Naive thymus-derived CD8-positive, alpha-beta T cell (primary cell): ENCODE measurements around the gene OR6V1. TPM values are rescaled to one million over a fixed set of nuclear protein-coding genes. Genes with fewer than 3 reads are reported as not detected.

Source experiments
- ATAC-seq, 2 donors: fragments of 150-1000 bp; cut with Tn5 transposase in 1 of 2; sonication (Bioruptor Pico), chemical (Tn5 transposase) in 1 of 2; 1 replicate in 1 of 2; 2 replicates in 1 of 2; pipeline ENCODE4 v1.10.0; 2021; ENCODE audit warnings: mild to moderate bottlenecking in 2 of 2, moderate library complexity in 2 of 2
- POLR2A ChIA-PET: fragments of 350-600 bp; sonication (Branson Sonifier 250); formaldehyde crosslinking; loops from one replicate; lab custom pipeline; 2021; ENCODE audit warnings: antibody characterized with exemption; lab: Charles Lee
- DNase-seq, 10 donors: peaks; one replicate each; pipeline versions ENCODE4 v3.0.0 to v3.0.0-alpha.2; 2020 to 2022
- H3K27ac Mint-ChIP-seq, 10 donors: one replicate each; pipeline ENCODE4 v1.8.0; 2020 to 2022; ENCODE audit warnings: mild to moderate bottlenecking in 10 of 10, mixed read lengths in 10 of 10, moderate library complexity in 4 of 10, inconsistent platforms in 1 of 10
- H3K27me3 Mint-ChIP-seq, 5 donors: one replicate each; pipeline ENCODE4 v1.8.0; 2021 to 2022; ENCODE audit warnings: mixed read lengths in 5 of 5
- H3K36me3 Mint-ChIP-seq, 3 donors: one replicate each; pipeline ENCODE4 v1.8.0; 2020 to 2022; ENCODE audit warnings: mixed read lengths in 3 of 3, mild to moderate bottlenecking in 2 of 3, inconsistent platforms in 1 of 3
- H3K4me1 Mint-ChIP-seq, 4 donors: one replicate each; pipeline ENCODE4 v1.8.0; 2021 to 2022; ENCODE audit warnings: mixed read lengths in 4 of 4
- H3K4me3 Mint-ChIP-seq, 10 donors: one replicate each; pipeline ENCODE4 v1.8.0; 2020 to 2022; ENCODE audit warnings: mild to moderate bottlenecking in 10 of 10, mixed read lengths in 10 of 10, moderate library complexity in 6 of 10, inconsistent platforms in 1 of 10
- H3K9me3 Mint-ChIP-seq, 9 donors: one replicate each; pipeline ENCODE4 v1.8.0; 2020 to 2022; ENCODE audit warnings: mixed read lengths in 9 of 9, mild to moderate bottlenecking in 3 of 9, inconsistent platforms in 1 of 9, moderate library complexity in 1 of 9
- polyA plus RNA-seq, 3 donors: library from polyadenylated mRNA; unstranded; fragments of 300-500 nt; fragmentation: Illumina TruSeq; gene quantifications; one replicate each; pipeline ENCODE4 v1.2.3, GENCODE V29; 2021
- total RNA-seq, 8 experiments: library from RNA in 2 of 8; stranded (reverse) in 2 of 8; gene quantifications; one replicate each; pipeline ENCODE4 v1.2.3 and lab custom pipeline; 2021 to 2026

The OR6V1 gene, protein sequence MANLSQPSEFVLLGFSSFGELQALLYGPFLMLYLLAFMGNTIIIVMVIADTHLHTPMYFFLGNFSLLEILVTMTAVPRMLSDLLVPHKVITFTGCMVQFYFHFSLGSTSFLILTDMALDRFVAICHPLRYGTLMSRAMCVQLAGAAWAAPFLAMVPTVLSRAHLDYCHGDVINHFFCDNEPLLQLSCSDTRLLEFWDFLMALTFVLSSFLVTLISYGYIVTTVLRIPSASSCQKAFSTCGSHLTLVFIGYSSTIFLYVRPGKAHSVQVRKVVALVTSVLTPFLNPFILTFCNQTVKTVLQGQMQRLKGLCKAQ
- total RNA-seq = not detected
- not detected for polyA plus RNA-seq
- 0 reads per million in 6 experiments for total RNA-seq (lab: John Stamatoyannopoulos, UW)

DNA sequence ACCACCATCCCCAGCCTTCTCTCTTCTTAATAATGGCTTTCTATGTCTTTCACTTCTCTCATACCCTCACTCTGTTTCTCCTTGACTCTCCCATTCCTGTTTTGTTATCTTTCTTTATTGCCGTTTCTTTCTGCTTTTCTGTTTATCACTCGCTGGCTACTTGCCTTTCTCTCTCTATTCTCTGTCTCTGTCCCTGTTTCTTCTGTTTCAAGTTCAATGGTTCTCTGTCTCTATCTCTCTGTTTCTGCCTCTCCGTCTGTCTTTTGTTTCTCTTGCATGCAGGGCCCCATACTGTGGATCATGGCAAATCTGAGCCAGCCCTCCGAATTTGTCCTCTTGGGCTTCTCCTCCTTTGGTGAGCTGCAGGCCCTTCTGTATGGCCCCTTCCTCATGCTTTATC, at the start of gene OR6V1:
OR6V1 (plus strand) TSS at position 301 of the 400 bp plus-strand sequence; CDS start at position 301, 0 bp downstream.
- H3K4me3 Mint-ChIP-seq = no peak within 1 kb of the TSS
- H3K9me3 Mint-ChIP-seq = no peaks in the 10 kb centered on the region
- DNase-seq (no peak), ATAC-seq (no peak)
- H3K36me3 Mint-ChIP-seq = no peaks in the 10 kb centered on the region
- peak within 1 kb of the TSS in 1 of 10 donors; percentile 21 for H3K27ac Mint-ChIP-seq
- H3K4me1 Mint-ChIP-seq = peaks cover 0 to 18% (median 0%) of the 10 kb centered on the region in 4 donors
- POLR2A ChIA-PET = no interaction called here
- H3K27me3 Mint-ChIP-seq = peaks cover 0 to 16% (median 3%) of the 10 kb centered on the region in 5 donors

DNA sequence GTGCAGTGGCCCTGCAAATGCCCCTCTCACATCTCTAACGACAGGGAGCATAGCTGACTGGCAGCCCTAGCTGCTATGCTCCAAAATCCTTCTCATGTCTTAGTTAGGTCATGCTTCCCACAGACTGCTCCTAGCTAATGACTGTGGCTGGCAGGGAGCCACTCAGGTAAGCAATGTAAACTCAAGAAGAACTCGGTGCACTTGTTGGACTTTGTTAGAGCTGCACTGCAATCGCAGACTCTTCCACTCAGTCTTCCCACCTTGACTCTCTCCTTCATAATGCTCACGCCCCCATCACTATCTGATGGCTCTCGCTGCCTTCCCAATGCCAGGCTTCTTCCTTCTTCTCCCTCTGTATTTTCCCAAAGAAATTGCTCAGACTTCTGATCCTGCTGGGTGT, 49.2 kb upstream of the OR6V1 start:
- POLR2A ChIA-PET = interaction anchor here (1.4 to 3.7 kb wide), 2 partner anchors 148 to 194 kb away, joined by 4 to 12 read pairs; partner anchors contain the start of gene EPHB6
- H3K4me1 Mint-ChIP-seq = peaks cover 4 to 13% (median 8%) of the 10 kb centered on the region in 4 donors
- H3K4me3 Mint-ChIP-seq = peak overlapping the region; percentile 70 to 89 (median 84)
- DNase-seq (no peak), ATAC-seq (no peak)
- H3K36me3 Mint-ChIP-seq = peaks cover 0 to 5% (median 0%) of the 10 kb centered on the region in 3 donors
- peak overlapping the region in 5 of 10 donors; percentile 4 to 85 (median 33) for H3K27ac Mint-ChIP-seq
- H3K27me3 Mint-ChIP-seq = peaks cover 0 to 3% (median 2%) of the 10 kb centered on the region in 5 donors
- H3K9me3 Mint-ChIP-seq = no peaks in the 10 kb centered on the region

DNA sequence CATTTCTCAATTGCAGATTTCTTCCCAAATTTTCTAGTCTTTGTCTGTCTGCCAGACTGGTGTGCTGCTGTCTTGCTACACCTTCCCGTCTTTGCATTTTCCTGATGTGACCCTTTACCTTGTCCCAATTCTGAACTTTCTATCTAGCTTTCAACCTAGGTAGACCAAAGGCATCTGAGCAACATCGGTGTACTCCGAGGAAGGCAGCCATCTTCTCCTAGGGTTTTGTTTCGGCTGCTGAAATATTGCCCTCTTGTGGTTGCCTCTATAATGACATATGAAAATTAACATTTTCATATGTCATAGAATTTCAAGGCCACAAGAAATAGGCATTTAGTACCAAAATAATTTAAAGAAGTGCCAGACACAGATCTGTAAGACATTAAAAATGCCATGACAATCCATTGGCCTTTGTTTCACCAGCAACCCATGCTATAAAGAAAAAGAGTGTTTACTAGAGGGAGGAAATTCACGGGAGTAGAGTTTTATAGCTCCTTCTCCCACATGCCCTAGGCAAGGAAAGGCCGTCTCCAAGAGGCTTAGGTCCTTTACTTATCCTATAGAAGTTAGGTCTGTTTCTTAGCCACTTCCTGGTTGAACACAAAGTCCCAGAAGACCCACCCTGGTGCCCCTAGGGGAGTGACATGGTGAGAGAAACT, 48.6 kb upstream of the OR6V1 start:
- Mint-ChIP-seq H3K4me1 (peaks cover 4 to 13% (median 10%) of the 10 kb centered on the region in 4 donors), H3K36me3 (peaks cover 0 to 5% (median 0%) of the 10 kb centered on the region in 3 donors), H3K4me3 (peak overlapping the region; percentile 70 to 89 (median 84)), H3K27me3 (peaks cover 0 to 3% (median 3%) of the 10 kb centered on the region in 5 donors), H3K9me3 (no peaks in the 10 kb centered on the region), H3K27ac (peak overlapping the region in 7 of 10 donors; percentile 2 to 85 (median 33))
- ATAC-seq (peak; percentile 75 to 86), DNase-seq (peak in 8 of 10 donors; percentile 8 to 74 (median 57))
- POLR2A ChIA-PET = interaction anchor here (1.4 to 3.7 kb wide), 2 partner anchors 148 to 195 kb away, joined by 4 to 12 read pairs; partner anchors contain the start of gene EPHB6

DNA sequence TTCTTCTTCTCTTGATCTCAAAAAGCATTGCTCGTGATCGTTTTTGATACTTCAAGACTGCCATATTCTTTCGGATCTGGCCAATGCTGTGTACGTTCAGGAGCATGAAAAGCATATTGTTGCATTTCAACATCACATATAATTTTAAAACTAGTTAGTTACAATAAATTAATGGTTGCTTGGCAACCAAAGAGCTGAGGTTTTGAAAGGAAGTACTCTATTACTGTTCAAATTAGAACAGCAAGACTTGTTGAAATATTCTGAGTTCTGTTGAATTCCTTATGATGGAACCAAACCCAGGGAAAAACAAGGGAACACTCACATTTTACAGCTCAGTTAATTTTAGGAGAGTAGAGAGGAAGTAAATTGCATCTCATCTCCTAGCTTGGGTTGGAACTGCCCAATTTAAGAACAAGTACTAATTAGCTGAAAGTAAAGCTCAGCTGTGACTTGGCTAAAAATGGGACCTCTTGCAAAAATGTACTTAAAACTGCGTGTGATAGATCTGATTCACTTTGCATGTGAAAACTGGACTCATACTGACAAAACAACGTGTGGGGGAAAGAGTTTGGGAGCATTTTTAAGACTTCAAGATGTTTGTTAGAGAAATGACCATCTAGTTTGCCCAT, 46.4 kb upstream of the OR6V1 start:
- no peak overlapping the region for H3K27ac Mint-ChIP-seq
- no peaks in the 10 kb centered on the region for H3K9me3 Mint-ChIP-seq
- POLR2A ChIA-PET = no interaction called here
- no peak overlapping the region for H3K4me3 Mint-ChIP-seq
- no peak for DNase-seq
- H3K27me3 Mint-ChIP-seq = peaks cover 0 to 3% (median 3%) of the 10 kb centered on the region in 5 donors
- peaks cover 4 to 20% (median 10%) of the 10 kb centered on the region in 4 donors for H3K4me1 Mint-ChIP-seq
- peaks cover 0 to 5% (median 0%) of the 10 kb centered on the region in 3 donors for H3K36me3 Mint-ChIP-seq
- ATAC-seq = no peak

DNA sequence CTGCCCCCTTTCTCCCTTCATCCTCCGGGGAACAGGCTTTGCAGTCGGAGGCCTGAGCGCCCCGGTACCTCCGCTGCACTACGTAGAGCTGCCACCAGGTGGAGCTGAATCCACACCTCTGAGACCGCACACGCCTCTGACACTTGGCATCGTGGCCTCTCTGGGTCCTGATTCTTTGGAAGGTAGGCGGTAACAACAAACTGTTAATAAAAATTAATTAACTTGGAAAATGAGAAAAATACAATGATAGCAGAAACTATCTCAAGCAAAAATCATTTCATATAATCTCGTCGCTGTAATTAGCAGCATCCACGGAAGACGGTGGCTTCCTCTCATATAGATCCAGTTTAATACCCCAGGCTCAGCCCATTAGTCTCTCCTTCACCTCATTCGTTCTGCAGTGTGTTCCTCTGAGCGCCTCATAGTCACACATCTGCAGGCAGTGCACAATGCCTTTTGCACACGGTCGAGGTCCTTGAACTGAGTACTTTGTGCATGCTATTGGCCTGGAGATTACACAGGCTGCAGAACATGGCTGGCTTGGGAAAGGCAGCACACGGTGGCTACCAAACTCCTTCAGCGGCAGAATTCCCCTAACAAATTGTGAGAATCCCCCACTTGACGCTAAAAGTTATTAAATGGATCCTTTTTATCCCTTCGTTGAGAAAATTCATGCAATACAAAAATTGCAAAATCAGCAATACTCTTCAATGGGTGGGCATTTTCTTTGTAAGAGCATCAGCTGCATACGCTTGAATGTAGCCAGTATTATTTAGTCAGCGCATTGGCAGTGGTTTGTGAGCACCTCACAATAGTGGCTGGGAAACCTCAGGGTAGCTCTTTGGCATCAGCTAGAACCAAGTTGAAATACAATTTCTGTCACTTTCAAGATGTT, 43.9 kb upstream of the OR6V1 start:
- POLR2A ChIA-PET = no interaction called here
- no peak overlapping the region for H3K4me3 Mint-ChIP-seq

DNA sequence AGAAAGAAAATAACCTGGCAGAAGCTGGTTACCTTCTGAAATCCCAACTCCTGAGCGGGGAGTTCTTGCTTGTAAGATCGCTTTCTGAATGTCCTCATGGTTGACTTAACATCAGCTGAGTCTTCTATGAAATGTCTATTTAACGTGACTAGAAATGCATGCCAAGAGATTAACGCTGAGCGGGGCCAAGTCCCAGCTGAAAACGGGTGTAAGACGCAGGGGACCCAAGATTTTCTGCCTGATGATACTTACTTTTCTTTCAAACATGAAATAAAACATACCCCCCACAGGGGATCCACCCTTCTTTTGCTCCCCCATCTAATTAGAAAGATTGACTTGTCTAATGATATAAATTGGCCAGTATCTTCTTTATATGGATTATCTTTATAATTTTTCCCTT, 40.1 kb upstream of the OR6V1 start:
- Mint-ChIP-seq H3K36me3 (no peaks in the 10 kb centered on the region), H3K4me3 (no peak overlapping the region), H3K27me3 (peaks cover 4 to 23% (median 10%) of the 10 kb centered on the region in 5 donors), H3K4me1 (peaks cover 0 to 54% (median under 1%) of the 10 kb centered on the region in 4 donors), H3K9me3 (no peaks in the 10 kb centered on the region), H3K27ac (no peak overlapping the region)
- ATAC-seq (no peak), DNase-seq (no peak)
- POLR2A ChIA-PET = interaction anchor here (0.6 kb wide), 1 partner anchor 279 kb away, joined by 3 read pairs; no protein-coding TSS in a partner anchor

More for the DNA sequence above, 43.9 kb upstream of the OR6V1 start:
- no peaks in the 10 kb centered on the region for H3K36me3 Mint-ChIP-seq
- peaks cover 0 to 8% (median 3%) of the 10 kb centered on the region in 5 donors for H3K27me3 Mint-ChIP-seq
- peak; percentile 91 to 94 for ATAC-seq
- H3K9me3 Mint-ChIP-seq = no peaks in the 10 kb centered on the region
- no peak overlapping the region for H3K27ac Mint-ChIP-seq
- DNase-seq = peak; percentile 63 to 88 (median 76)
- peaks cover 2 to 26% (median 5%) of the 10 kb centered on the region in 4 donors for H3K4me1 Mint-ChIP-seq

DNA sequence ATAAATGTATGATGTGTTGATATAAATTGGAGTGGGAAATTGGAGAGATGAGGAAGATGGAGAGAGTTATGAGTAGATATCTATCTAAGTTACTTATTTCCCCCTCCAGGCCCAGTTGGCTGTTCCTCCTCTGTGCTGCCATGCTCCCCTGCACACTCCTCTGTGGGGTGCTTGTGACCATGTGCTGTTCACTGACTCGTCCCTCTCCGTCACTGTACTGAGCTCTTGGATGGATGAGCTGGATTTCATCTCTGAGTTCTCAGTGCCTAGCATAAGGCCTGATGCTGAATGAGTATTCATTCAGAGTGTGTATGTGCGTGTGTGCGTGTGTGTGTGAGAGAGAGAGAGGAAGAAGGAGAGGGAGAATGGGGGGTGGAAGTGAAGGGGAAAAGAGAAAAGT, 39.7 kb upstream of the OR6V1 start:
- H3K27ac Mint-ChIP-seq = peak overlapping the region in 1 of 10 donors; percentile 16

DNA sequence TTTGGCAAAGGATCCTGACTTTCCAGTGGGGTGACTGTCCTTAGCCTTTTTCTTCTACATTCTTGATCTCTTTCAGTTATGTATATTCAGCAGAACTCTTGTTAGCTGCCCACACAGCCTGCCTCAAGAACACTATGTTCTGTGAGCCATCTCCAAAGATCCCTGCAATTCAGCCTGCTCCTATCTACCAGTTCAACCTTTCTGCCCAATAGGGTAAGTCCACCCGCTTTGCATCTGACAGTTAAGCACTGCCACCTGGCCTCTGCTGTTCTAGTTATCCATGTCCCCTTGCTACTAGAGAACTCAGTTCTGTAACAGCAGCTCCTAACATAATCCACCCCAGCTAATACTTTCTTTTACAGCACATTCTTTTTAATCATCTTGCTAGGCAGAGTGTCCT, 38.7 kb upstream of the OR6V1 start:
- POLR2A ChIA-PET = interaction anchor here (0.6 kb wide), 1 partner anchor 200 kb away, joined by 3 read pairs; no protein-coding TSS in a partner anchor

More for the DNA sequence above, 39.7 kb upstream of the OR6V1 start:
- H3K27me3 Mint-ChIP-seq = peaks cover 4 to 26% (median 10%) of the 10 kb centered on the region in 5 donors
- no peak for DNase-seq
- ATAC-seq = no peak
- no peaks in the 10 kb centered on the region for H3K9me3 Mint-ChIP-seq
- H3K4me3 Mint-ChIP-seq = no peak overlapping the region
- H3K36me3 Mint-ChIP-seq = no peaks in the 10 kb centered on the region
- H3K4me1 Mint-ChIP-seq = peaks cover 0 to 58% (median under 1%) of the 10 kb centered on the region in 4 donors
- POLR2A ChIA-PET = interaction anchor here (0.6 kb wide), 1 partner anchor 278 kb away, joined by 3 read pairs; no protein-coding TSS in a partner anchor

DNA sequence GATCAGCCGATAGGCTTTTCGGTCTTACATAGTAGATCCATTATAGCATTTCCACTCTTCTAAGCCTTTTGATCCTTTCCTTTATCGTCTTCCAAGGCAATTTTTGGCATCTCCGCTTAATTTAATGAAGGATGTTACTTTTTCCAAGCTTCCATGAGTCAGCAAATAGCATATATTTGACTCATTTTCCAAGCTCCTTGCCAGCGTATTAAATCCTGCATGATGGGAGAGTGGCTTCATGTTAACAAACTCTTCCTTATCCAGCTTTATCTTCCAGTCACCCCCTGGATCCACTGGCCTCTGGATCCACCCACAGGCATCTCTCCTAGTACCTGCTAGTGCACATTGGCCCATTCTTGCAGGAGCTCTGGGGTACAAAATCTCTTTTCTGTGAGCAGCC, 38.2 kb upstream of the OR6V1 start:
- Mint-ChIP-seq H3K4me3 (no peak overlapping the region), H3K27ac (peak overlapping the region in 1 of 10 donors; percentile 2), H3K9me3 (peaks cover 0 to 2% (median 0%) of the 10 kb centered on the region in 9 donors), H3K4me1 (peaks cover 0 to 53% (median 0%) of the 10 kb centered on the region in 4 donors), H3K36me3 (peaks cover 0 to 2% (median 0%) of the 10 kb centered on the region in 3 donors), H3K27me3 (peaks cover 2 to 23% (median 8%) of the 10 kb centered on the region in 5 donors)
- ATAC-seq = no peak
- DNase-seq = no peak
- POLR2A ChIA-PET = interaction anchor here (0.6 kb wide), 1 partner anchor 200 kb away, joined by 3 read pairs; no protein-coding TSS in a partner anchor

More for the DNA sequence above, 38.7 kb upstream of the OR6V1 start:
- Mint-ChIP-seq H3K9me3 (no peaks in the 10 kb centered on the region), H3K36me3 (no peaks in the 10 kb centered on the region), H3K4me3 (peak overlapping the region in 1 of 10 donors; percentile 40), H3K27ac (peak overlapping the region in 1 of 10 donors; percentile 2), H3K27me3 (peaks cover 2 to 23% (median 8%) of the 10 kb centered on the region in 5 donors), H3K4me1 (peaks cover 0 to 57% (median 0%) of the 10 kb centered on the region in 4 donors)
- ATAC-seq (no peak), DNase-seq (no peak)

DNA sequence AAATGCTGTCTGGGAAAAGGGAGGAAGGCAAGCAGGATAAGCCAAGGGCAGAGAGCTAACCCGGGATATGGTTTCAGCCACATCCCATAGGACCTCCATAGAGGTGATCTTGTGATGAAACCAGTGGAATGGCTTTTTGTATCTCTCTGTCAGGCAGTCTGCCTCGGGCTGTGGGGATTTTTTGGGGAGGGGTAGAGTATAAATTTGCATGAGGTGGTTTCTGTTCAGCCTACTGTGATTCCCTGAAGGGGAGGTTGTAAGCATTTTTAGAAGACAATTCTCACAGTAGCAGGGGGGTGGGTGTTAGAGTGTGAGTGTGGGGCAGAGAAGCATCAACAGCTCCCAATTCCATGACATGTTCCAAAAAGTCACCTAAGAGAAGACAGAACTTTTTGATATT, 37.1 kb upstream of the OR6V1 start:
- H3K4me3 Mint-ChIP-seq = peak overlapping the region in 2 of 10 donors; percentile 4 to 36
- H3K27ac Mint-ChIP-seq = peak overlapping the region in 1 of 10 donors; percentile 14
- H3K9me3 Mint-ChIP-seq = peaks cover 0 to 10% (median 0%) of the 10 kb centered on the region in 9 donors
- ATAC-seq (no peak), DNase-seq (peak in 1 of 10 donors; percentile 2)
- POLR2A ChIA-PET = no interaction called here
- H3K36me3 Mint-ChIP-seq = peaks cover 0 to 10% (median 0%) of the 10 kb centered on the region in 3 donors
- H3K27me3 Mint-ChIP-seq = peaks cover 2 to 23% (median 8%) of the 10 kb centered on the region in 5 donors
- peaks cover 0 to 49% (median 0%) of the 10 kb centered on the region in 4 donors for H3K4me1 Mint-ChIP-seq

DNA sequence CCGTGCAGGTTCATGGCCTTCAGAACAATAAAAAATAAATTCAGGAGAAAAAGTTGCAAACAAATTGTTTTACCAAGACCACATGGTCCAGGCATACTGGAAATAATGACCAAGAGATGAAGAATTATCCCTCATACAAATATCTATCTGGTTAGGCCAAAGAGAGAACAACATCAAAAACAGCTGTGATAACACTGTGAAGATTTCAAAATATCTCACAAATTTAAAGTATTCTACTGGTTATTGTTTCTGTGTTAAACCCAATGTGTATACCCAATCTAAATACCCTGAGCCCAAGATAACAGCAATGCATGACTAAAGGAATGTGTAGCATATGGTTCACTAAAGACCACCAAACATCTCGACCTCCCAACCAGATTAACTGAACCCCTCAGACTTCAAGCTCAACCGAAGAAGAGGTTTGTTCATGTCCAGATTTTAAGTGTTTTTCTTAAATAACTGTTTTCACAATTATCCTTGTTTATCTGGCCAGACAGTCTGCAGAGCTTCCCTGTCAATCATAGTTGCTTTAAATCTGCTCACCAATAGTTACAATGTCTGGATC, 36.1 kb upstream of the OR6V1 start:
- POLR2A ChIA-PET = interaction anchor here (0.6 kb wide), 1 partner anchor 250 kb away, joined by 4 read pairs; no protein-coding TSS in a partner anchor
- Mint-ChIP-seq H3K27me3 (peaks cover 2 to 23% (median 8%) of the 10 kb centered on the region in 5 donors), H3K4me1 (peaks cover 0 to 48% (median 0%) of the 10 kb centered on the region in 4 donors), H3K27ac (no peak overlapping the region), H3K9me3 (peaks cover 0 to 10% (median 0%) of the 10 kb centered on the region in 9 donors), H3K36me3 (peaks cover 0 to 10% (median 0%) of the 10 kb centered on the region in 3 donors), H3K4me3 (no peak overlapping the region)
- DNase-seq (no peak), ATAC-seq (no peak)
